Activated T-cell treated with anti-CD3 and anti-CD28 coated beads, Interleukin-2, amount 50 U/mL, for 72 hours (primary cell): ENCODE results near the gene RPS6KA4. TPM values are rescaled to one million over a fixed set of nuclear protein-coding genes. Genes with fewer than 3 reads are reported as not detected.

Experiments
- ATAC-seq, 2 donors: fragments of 150-1000 bp; cut with Tn5 transposase; replicated peaks in 1 of 2; 2 replicates each; pipeline ENCODE4 v1.10.0; 2021; ENCODE audit warnings: moderate library complexity in 2 of 2, mild to moderate bottlenecking in 1 of 2
- DNase-seq, 2 donors: peaks; one replicate each; pipeline ENCODE4 v3.0.0; 2021 to 2022; ENCODE audit warnings: mixed read lengths in 1 of 2
- H3K27ac Mint-ChIP-seq: one replicate; pipeline ENCODE4 v1.8.0; 2022; ENCODE audit warnings: mild to moderate bottlenecking, moderate library complexity, mixed read lengths
- H3K27me3 Mint-ChIP-seq: one replicate; pipeline ENCODE4 v1.8.0; 2022; ENCODE audit warnings: low read depth, mixed read lengths
- H3K36me3 Mint-ChIP-seq, 2 donors: one replicate each; pipeline ENCODE4 v1.8.0; 2022; ENCODE audit warnings: mixed read lengths in 2 of 2, mild to moderate bottlenecking in 1 of 2; ENCODE audit not compliant: insufficient read depth in 2 of 2
- H3K4me1 Mint-ChIP-seq: one replicate; pipeline ENCODE4 v1.8.0; 2022; ENCODE audit warnings: low read depth, mixed read lengths
- H3K4me3 Mint-ChIP-seq, 2 donors: one replicate each; pipeline ENCODE4 v1.8.0; 2022; ENCODE audit warnings: mild to moderate bottlenecking in 2 of 2, mixed read lengths in 2 of 2, moderate library complexity in 2 of 2
- H3K9me3 Mint-ChIP-seq, 2 donors: one replicate each; pipeline ENCODE4 v1.8.0; 2022; ENCODE audit warnings: mixed read lengths in 2 of 2
- total RNA-seq, 2 donors: library from RNA; stranded (reverse); gene quantifications; one replicate each; pipeline ENCODE4 v1.2.3, GENCODE V29; 2022

The RPS6KA4 gene
- total RNA-seq, 2 donors from 2014 or later: 16.6 to 18.4 TPM

DNA sequence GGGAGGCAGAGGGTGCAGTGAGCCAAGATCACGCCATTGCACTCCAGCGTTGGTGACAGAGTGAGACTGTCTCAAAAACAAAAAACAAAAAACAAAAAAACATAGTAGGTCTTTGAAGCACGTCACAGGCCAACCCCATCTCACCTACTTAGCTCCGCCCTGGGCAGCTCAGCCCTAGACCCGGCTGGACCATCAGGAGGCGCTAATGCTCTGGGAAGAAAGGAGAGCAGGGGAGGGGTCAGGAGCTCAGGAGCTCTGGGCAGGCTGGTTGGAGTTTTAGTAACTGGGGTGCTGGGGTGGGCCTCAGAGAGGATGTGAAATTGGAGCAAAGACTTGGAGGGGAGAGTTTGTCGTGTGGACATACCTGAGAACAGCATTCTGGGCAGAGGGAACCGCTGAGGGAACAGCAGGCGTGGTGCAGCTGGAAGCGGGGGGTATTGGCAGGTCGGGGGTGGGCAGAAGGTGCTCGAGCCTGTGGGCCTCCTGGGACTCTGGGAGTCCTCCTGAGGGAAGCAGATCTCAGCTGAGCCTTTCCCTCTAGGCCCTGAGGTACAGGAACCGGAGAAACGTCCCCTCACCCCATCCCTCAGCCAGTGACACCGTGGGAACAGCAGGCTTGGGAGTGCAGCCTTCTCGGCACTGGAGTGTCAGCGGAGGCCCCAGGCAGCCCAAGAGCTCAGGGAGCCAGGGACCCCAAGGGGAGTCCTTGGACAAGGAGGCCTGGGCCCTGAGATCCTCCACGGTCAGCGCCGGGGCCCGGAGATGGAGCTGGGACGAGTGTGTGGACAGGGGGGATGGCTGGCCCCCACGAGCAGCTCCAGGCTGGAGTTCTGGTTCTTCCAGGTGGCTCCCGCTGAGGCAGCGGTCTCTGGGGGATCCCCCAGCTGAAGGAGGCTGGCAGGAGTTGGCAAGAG lies 2.2 kb upstream of the RPS6KA4 start:
- Mint-ChIP-seq H3K9me3 (no peaks in the 10 kb centered on the region), H3K27ac (no peak overlapping the region), H3K36me3 (no peaks in the 10 kb centered on the region), H3K27me3 (no peaks in the 10 kb centered on the region), H3K4me3 (peak overlapping the region; percentile 25 to 41), H3K4me1 (peaks cover 47% of the 10 kb centered on the region)
- DNase-seq (peak; percentile 55 to 66), ATAC-seq (no peak)

DNA sequence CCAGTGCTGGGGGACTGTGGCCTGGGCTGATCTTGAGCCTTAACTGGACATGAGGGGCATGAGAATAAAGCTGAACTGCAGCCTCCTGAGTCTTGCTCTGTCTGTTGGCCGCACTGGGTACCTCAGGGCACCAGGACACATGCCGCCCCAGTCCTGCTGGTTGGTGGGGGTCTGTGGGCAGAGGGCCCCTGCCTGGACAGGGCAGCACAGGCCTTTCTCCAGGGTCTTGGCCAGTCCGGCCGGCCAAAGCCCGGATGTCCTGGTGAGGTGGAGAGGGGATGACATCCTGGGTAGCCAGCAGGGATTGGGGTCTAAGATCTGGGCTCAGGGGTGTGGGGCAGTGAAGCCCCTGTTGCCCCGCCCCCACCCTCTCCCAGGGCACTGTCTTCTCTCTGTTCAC lies 1.5 kb upstream of the RPS6KA4 start:
- Mint-ChIP-seq H3K36me3 (no peaks in the 10 kb centered on the region), H3K27me3 (no peaks in the 10 kb centered on the region), H3K27ac (peak overlapping the region; percentile 81), H3K4me1 (peaks cover 53% of the 10 kb centered on the region), H3K4me3 (peak overlapping the region; percentile 70 to 75), H3K9me3 (no peaks in the 10 kb centered on the region)
- DNase-seq (no peak), ATAC-seq (peak in 1 of 2 donors; percentile 1)

DNA sequence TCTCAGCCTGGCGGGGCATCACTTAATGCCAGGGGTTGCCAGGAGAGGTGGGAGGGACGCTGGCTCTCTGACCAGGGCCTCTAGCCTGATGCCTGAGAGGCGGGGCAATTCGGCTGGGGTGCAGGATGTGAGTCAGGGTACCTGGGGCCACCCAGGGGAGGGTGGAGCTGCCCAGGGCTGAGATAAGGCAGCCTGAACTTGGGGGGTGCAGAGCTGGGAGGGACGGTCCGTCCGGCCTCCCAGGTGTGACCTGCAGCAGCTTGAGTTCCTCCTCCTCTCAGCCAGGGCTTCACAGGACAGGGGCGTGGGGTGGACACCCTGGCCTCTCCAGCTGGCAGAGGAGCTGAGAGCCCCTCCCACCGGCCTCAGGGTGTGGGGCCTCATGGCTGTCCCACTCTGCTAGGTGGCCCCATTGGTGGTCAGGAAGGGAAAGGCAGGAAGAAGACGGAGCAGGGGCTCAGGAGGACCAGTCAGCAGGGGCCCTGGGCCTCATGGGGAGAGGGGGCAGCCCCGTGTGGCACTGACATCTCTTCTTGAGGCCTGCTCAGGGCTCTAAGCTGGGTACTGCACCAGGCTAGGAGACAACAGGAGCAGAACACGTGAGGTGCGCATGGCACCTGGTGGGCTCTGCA lies 942 bp upstream of the RPS6KA4 start:
- Mint-ChIP-seq H3K4me1 (peaks cover 53% of the 10 kb centered on the region), H3K4me3 (peak overlapping the region; percentile 70 to 75), H3K9me3 (no peaks in the 10 kb centered on the region), H3K27ac (peak overlapping the region; percentile 81), H3K27me3 (no peaks in the 10 kb centered on the region), H3K36me3 (no peaks in the 10 kb centered on the region)
- peak; percentile 63 to 76 for ATAC-seq
- DNase-seq: peak; percentile 70 to 75

DNA sequence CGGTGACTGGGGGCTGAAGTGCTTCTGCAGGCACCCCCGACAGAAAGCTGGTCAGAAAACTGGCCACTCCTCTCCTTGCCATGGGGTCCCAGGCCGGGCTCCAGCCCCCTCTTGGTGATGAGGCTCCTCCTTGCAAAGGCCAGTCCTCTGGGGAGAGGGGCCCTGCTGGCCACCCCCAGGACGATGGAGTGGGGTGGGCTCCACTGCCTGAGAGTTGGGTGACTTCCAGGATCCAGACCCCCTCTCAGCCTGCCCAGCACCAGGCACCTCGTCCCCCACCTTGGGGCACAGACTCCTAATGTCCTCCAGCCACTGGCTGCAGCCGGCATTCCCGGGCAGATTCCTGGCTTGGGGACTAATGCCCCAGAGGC lies 441 bp upstream of the RPS6KA4 start:
- Mint-ChIP-seq H3K36me3 (no peaks in the 10 kb centered on the region), H3K27ac (no peak overlapping the region), H3K9me3 (no peaks in the 10 kb centered on the region), H3K27me3 (no peaks in the 10 kb centered on the region), H3K4me1 (peaks cover 53% of the 10 kb centered on the region), H3K4me3 (peak overlapping the region; percentile 70 to 75)
- DNase-seq (no peak), ATAC-seq (no peak)

DNA sequence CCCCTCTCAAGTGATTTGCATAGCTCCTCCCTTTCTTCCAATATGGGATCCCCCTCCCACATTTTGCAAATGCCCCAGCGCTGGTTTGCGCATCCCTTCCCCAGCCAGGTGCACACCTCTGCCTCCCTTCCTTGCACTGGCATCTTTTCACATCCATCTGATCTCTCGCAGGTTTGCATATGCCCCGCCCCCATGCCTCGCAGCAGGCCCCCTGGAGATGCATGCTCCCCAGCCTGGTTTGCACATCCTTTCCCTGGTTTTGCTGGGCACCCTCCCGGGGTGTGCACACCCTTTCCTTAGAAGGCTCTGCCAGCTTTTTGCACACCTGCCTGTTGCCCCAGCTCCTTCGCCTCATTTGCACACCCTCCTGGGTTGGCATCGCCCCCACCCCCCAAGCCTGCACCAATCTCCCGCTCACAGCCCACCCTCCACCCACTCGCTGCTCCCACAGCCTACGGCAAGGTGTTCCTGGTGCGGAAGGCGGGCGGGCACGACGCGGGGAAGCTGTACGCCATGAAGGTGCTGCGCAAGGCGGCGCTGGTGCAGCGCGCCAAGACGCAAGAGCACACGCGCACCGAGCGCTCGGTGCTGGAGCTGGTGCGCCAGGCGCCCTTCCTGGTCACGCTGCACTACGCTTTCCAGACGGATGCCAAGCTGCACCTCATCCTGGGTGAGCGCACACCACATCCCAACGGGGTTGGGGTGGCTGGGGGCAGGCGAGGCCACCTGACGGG lies 917 bp downstream of the RPS6KA4 start:
- DNase-seq (peak; percentile 27 to 48), ATAC-seq (no peak)
- H3K4me1 Mint-ChIP-seq: peaks cover 52% of the 10 kb centered on the region

DNA sequence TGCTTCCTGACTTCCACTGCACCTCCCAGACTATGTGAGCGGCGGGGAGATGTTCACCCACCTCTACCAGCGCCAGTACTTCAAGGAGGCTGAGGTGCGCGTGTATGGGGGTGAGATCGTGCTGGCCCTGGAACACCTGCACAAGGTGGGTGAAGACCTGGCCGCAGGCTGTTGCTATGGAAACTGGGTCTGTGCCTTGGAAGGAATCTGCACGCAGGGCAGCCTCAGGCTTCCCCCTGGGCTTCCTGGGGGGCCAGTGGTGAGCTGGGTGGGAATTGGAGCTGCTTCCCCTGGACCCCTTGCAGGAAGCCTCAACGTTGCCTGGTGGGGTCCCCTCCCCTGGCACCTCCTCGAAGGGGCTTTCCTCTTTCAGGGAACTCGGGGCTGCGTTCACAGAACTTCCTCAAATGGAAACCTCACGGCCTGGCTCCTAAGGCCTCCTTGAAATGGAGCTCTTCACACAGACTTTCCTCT lies 1.5 kb downstream of the RPS6KA4 start:
- DNase-seq (no peak), ATAC-seq (no peak)
- Mint-ChIP-seq H3K36me3 (peaks cover 0 to 2% of the 10 kb centered on the region in 2 donors), H3K4me1 (peaks cover 46% of the 10 kb centered on the region), H3K4me3 (peak overlapping the region; percentile 86 to 92), H3K27me3 (no peaks in the 10 kb centered on the region), H3K27ac (no peak overlapping the region), H3K9me3 (no peaks in the 10 kb centered on the region)

More for the DNA sequence above, 917 bp downstream of the RPS6KA4 start:
- Mint-ChIP-seq H3K27me3 (no peaks in the 10 kb centered on the region), H3K4me3 (peak overlapping the region; percentile 86 to 92), H3K9me3 (no peaks in the 10 kb centered on the region), H3K36me3 (peaks cover 0 to 2% of the 10 kb centered on the region in 2 donors), H3K27ac (peak overlapping the region; percentile 79)

DNA sequence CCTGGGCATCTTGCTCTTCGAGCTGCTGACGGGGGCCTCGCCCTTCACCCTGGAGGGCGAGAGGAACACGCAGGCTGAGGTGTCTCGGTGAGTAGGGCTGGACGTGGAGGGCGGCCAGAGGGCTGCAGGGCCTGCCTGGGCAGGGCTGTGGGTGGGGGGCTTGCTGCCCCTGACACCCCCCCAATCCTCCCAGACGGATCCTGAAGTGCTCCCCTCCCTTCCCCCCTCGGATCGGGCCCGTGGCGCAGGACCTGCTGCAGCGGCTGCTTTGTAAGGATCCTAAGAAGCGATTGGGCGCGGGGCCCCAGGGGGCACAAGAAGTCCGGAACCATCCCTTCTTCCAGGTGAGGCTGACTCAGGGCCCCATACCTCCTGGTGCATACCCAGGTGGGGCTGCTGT lies 2.7 kb downstream of the RPS6KA4 start:
- Mint-ChIP-seq H3K27ac (no peak overlapping the region), H3K27me3 (no peaks in the 10 kb centered on the region), H3K4me3 (no peak overlapping the region), H3K4me1 (peaks cover 41% of the 10 kb centered on the region), H3K36me3 (peaks cover 2 to 5% of the 10 kb centered on the region in 2 donors), H3K9me3 (no peaks in the 10 kb centered on the region)
- ATAC-seq (no peak), DNase-seq (no peak)

DNA sequence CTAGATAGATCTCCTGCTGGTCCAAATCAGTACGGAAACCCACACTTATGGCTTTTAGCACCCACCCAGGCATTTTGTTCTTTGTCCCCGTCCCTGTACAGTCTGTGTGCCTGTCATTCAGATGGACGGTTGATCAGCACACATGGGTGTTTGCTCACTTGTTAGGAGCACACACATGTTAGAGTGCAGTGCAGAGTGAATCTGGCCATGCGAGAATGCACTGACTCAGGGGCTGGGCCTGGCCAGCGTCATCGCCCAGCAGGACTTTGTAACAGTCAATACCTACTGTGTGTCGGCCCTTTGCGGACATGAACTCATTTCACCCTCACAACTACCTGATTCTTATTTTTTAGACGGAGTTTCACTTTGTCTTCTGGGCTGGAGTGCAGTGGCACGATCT lies 3.4 kb downstream of the RPS6KA4 start:
- H3K27ac Mint-ChIP-seq: no peak overlapping the region
- no peak overlapping the region for H3K4me3 Mint-ChIP-seq
- no peaks in the 10 kb centered on the region for H3K27me3 Mint-ChIP-seq
- H3K9me3 Mint-ChIP-seq: no peaks in the 10 kb centered on the region
- peaks cover 2 to 7% of the 10 kb centered on the region in 2 donors for H3K36me3 Mint-ChIP-seq
- peaks cover 39% of the 10 kb centered on the region for H3K4me1 Mint-ChIP-seq
- no peak for ATAC-seq
- no peak for DNase-seq

DNA sequence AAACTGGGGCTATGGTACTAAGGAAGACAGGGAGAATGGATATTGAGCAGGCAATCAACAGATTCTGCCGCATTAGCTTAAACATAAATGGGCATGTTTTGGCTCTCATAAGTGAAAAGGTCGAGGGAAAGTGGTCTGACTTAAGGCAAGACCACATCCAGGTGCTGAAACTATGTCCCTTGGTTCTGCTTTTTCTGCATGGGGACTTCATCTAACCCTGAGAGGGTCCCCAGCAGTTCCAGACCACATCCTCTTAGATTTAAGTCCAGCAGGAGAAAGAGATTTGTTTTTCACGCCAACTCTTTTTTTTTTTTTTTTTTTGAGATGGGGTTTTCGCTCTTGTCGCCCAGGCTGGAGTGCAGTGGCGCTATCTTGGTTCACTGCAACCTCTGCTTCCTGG lies 5.5 kb downstream of the RPS6KA4 start:
- Mint-ChIP-seq H3K4me3 (no peak overlapping the region), H3K27me3 (no peaks in the 10 kb centered on the region), H3K9me3 (no peaks in the 10 kb centered on the region), H3K4me1 (peaks cover 29% of the 10 kb centered on the region), H3K27ac (no peak overlapping the region), H3K36me3 (peaks cover 2 to 11% of the 10 kb centered on the region in 2 donors)
- ATAC-seq (no peak), DNase-seq (no peak)

DNA sequence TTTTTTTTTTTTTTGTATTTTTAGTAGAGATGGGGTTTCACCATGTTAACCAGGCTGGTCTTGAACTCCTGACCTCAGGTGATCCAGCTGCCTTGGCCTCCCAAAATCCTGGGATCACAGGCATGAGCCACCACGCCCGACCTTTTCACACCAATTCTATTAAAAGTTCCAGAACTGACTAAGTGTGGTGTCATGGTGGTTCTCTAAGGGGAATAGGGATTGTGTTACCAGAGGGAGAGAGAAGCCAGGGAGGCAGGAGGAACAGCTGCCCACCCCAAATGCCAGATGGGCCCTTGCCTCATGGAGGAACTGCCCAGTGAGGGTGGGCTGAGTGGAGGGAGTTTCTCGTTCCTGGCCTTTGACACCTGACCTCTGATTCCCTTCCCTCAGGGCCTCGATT lies 5.9 kb downstream of the RPS6KA4 start:
- no peak overlapping the region for H3K4me3 Mint-ChIP-seq
- no peak for ATAC-seq
- H3K27me3 Mint-ChIP-seq: no peaks in the 10 kb centered on the region
- no peaks in the 10 kb centered on the region for H3K9me3 Mint-ChIP-seq
- no peak for DNase-seq
- no peak overlapping the region for H3K27ac Mint-ChIP-seq
- H3K4me1 Mint-ChIP-seq: peaks cover 24% of the 10 kb centered on the region
- peaks cover 2 to 13% of the 10 kb centered on the region in 2 donors for H3K36me3 Mint-ChIP-seq

DNA sequence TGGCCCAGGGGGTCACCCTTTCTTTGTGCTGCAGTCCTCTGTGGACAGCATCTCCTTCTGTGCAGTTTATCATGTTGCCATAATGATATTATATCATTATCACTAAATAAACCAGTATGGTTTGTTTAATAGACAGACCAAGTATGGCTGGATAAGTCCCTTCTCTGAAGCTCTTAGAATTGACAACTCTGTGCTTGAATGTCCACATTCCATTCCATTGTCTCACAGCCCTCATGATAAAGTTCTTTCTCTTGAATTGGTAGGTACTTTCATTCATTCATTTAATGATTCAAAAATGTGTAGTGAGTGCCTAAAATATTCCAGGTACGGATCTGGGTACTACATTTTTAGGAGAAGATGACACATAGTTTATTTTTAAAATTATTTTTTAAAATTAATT lies 7.8 kb downstream of the RPS6KA4 start:
- no peaks in the 10 kb centered on the region for H3K9me3 Mint-ChIP-seq
- DNase-seq (no peak), ATAC-seq (no peak)
- H3K27ac Mint-ChIP-seq: no peak overlapping the region
- no peaks in the 10 kb centered on the region for H3K27me3 Mint-ChIP-seq
- H3K36me3 Mint-ChIP-seq: peaks cover 2 to 15% of the 10 kb centered on the region in 2 donors
- peaks cover 5% of the 10 kb centered on the region for H3K4me1 Mint-ChIP-seq
- H3K4me3 Mint-ChIP-seq: no peak overlapping the region

DNA sequence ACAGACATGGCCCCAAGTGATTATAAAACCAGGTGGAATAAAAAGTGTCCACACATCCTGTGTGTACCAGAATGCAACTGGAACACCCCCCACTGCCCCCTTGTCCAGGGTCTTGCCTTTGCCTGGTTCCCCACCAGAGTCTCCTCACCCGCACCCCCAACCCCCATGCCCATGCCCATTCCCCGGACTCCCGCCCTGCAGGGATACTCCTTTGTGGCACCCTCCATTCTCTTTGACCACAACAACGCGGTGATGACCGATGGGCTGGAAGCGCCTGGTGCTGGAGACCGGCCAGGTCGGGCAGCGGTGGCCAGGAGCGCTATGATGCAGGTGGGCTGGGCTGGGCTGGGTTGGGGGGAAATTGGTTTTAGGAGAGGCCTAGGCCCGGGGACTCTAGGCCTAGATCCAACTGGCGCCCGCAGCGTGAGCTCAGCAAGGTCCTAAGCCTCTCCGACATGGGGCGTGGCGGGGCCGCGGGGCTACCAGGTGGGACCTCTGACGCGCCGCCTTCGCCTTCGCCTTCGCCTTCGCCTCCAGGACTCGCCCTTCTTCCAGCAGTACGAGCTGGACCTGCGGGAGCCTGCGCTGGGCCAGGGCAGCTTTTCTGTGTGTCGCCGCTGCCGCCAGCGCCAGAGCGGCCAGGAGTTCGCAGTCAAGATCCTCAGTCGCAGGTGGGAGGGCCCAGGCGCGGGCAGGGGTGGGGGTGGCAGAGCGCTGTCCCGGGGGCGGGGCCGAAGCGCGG lies 9.1 kb downstream of the RPS6KA4 start:
- peaks cover 2 to 15% of the 10 kb centered on the region in 2 donors for H3K36me3 Mint-ChIP-seq

More for the DNA sequence above, 9.1 kb downstream of the RPS6KA4 start:
- Mint-ChIP-seq H3K4me1 (no peaks in the 10 kb centered on the region), H3K27ac (no peak overlapping the region), H3K9me3 (no peaks in the 10 kb centered on the region), H3K27me3 (no peaks in the 10 kb centered on the region), H3K4me3 (no peak overlapping the region)
- ATAC-seq (no peak), DNase-seq (no peak)
